Fibroblast of the aortic adventitia (primary cell): ENCODE results near the gene ZNF697. TPM values are rescaled to one million over a fixed set of nuclear protein-coding genes. Genes with fewer than 3 reads are reported as not detected.

Source experiments
- DNase-seq: peaks from one replicate; pipeline ENCODE4 v3.0.0-alpha.2; 2010; ENCODE audit warnings: low read depth
- H3K4me3 ChIP-seq: 2 replicates; pipeline ENCODE4 v1.5.1; 2011; ENCODE audit warnings: low read depth, mild to moderate bottlenecking, control low read depth, low read length, moderate library complexity
- CTCF ChIP-seq: IDR thresholded peaks from 2 replicates; pipeline ENCODE4 v1.5.1; 2011; ENCODE audit warnings: mild to moderate bottlenecking, low read length, control low read depth, inconsistent platforms; ENCODE audit not compliant: insufficient read depth
- total RNA-seq: library from RNA; depleted of rRNA; stranded (reverse); fragments of >200 nt; gene quantifications from 2 replicates; pipeline ENCODE4 v1.2.3, GENCODE V29; 2012; ENCODE audit warnings: low replicate concordance

ZNF697 gene
- total RNA-seq, 1 donor, result 4.4 TPM

- no peak for TF ChIP-seq CTCF
- no peak for DNase-seq
- no peak overlapping the region for H3K4me3 ChIP-seq
Observed at GRCh38 chr1:119633575-119633974, 14.5 kb downstream of the ZNF697 start.

- TF ChIP-seq CTCF, result no peak
- no peak for DNase-seq
- H3K4me3 ChIP-seq, result no peak overlapping the region
Observed at GRCh38 chr1:119632841-119633240, 15.2 kb downstream of the ZNF697 start.

GRCh38 chr1:119632103-119632490 is 16.0 kb downstream of the ZNF697 start:
- DNase-seq, result no peak
- no peak for TF ChIP-seq CTCF
- H3K4me3 ChIP-seq, result no peak overlapping the region

- H3K4me3 ChIP-seq, result peak overlapping the region; percentile 18
- no peak for TF ChIP-seq CTCF
- peak; percentile 66 for DNase-seq
Observed at GRCh38 chr1:119631433-119632102, 16.5 kb downstream of the ZNF697 start.

- peak overlapping the region; percentile 18 for H3K4me3 ChIP-seq
- DNase-seq, result no peak
Observed at GRCh38 chr1:119631086-119631432, 17.0 kb downstream of the ZNF697 start.

GRCh38 chr1:119626841-119627240 is 21.2 kb downstream of the ZNF697 start:
- DNase-seq, result peak; percentile 90
- TF ChIP-seq CTCF, result no peak
- no peak overlapping the region for H3K4me3 ChIP-seq

More at GRCh38 chr1:119631086-119631432, 17.0 kb downstream of the ZNF697 start:
- TF ChIP-seq CTCF, result no peak

- no peak overlapping the region for H3K4me3 ChIP-seq
- no peak for DNase-seq
- no peak for TF ChIP-seq CTCF
Observed at GRCh38 chr1:119626011-119626545, 22.0 kb downstream of the ZNF697 start.
